HG02642 (cell line): ENCODE results near the gene SFR1.

Experiments used
- ATAC-seq: cut with Tn5 transposase; IDR thresholded peaks from one replicate; pipeline ENCODE4 v1.9.1; 2021; ENCODE audit warnings: mild to moderate bottlenecking; ENCODE audit not compliant: unreplicated experiment, poor library complexity

The SFR1 gene

GRCh38 chr10:104104418-104104817, 17.6 kb upstream of the SFR1 start:
- ATAC-seq = no peak

- ATAC-seq = no peak
These were observed 17.0 kb upstream of the SFR1 start for GRCh38 chr10:104104926-104105325.

- ATAC-seq = peak; percentile 64
These were observed 11.9 kb upstream of the SFR1 start for GRCh38 chr10:104109908-104110662.

- no peak for ATAC-seq
These were observed 8.5 kb upstream of the SFR1 start for GRCh38 chr10:104113376-104113956.

GRCh38 chr10:104117839-104118323, 4.1 kb upstream of the SFR1 start:
- ATAC-seq = no peak

GRCh38 chr10:104119996-104120395, 2.0 kb upstream of the SFR1 start:
- ATAC-seq = no peak

- no peak for ATAC-seq
These were observed 1.5 kb upstream of the SFR1 start for GRCh38 chr10:104120512-104120902.

- peak; percentile 32 for ATAC-seq
These were observed 977 bp upstream of the SFR1 start for GRCh38 chr10:104120903-104121484.

GRCh38 chr10:104122225-104123107, 495 bp downstream of the SFR1 start:
- ATAC-seq = peak; percentile 1

- no peak for ATAC-seq
These were observed 1.4 kb downstream of the SFR1 start for GRCh38 chr10:104123397-104123796.

- ATAC-seq = no peak
These were observed 5.4 kb downstream of the SFR1 start for GRCh38 chr10:104127411-104127810.

GRCh38 chr10:104128214-104128613, 6.2 kb downstream of the SFR1 start:
- no peak for ATAC-seq

GRCh38 chr10:104130041-104130440, 8.1 kb downstream of the SFR1 start:
- ATAC-seq = no peak

- ATAC-seq = no peak
These were observed 16.2 kb downstream of the SFR1 start for GRCh38 chr10:104138131-104138530.

- no peak for ATAC-seq
These were observed 17.2 kb downstream of the SFR1 start for GRCh38 chr10:104139221-104139620.

- ATAC-seq = no peak
These were observed 20.1 kb downstream of the SFR1 start for GRCh38 chr10:104142081-104142480.

- ATAC-seq = no peak
These were observed 21.9 kb downstream of the SFR1 start for GRCh38 chr10:104143829-104144228.

- ATAC-seq = no peak
These were observed 23.0 kb downstream of the SFR1 start for GRCh38 chr10:104144931-104145330.

- no peak for ATAC-seq
These were observed 24.9 kb downstream of the SFR1 start for GRCh38 chr10:104146882-104147281.

GRCh38 chr10:104150139-104150538, 28.2 kb downstream of the SFR1 start:
- no peak for ATAC-seq

GRCh38 chr10:104151737-104152136, 29.8 kb downstream of the SFR1 start:
- no peak for ATAC-seq
